DMS79 treated with DMSO at 0.1 percent for 48 hours (cell line): ENCODE results near the gene TMEM125.

Experiments used
- DNase-seq: peaks from one replicate; lab custom pipeline; 2025; lab: John Stamatoyannopoulos, UW

TMEM125 gene

GRCh38 chr1:43247256-43247921 lies 22.4 kb upstream of the TMEM125 start:
- no peak for DNase-seq

GRCh38 chr1:43250351-43250761 lies 19.4 kb upstream of the TMEM125 start:
- DNase-seq = no peak

GRCh38 chr1:43251024-43251423 lies 18.8 kb upstream of the TMEM125 start:
- no peak for DNase-seq

- no peak for DNase-seq
Measured at GRCh38 chr1:43252225-43252624, 17.6 kb upstream of the TMEM125 start.

GRCh38 chr1:43253173-43253572 lies 16.6 kb upstream of the TMEM125 start:
- DNase-seq = no peak

GRCh38 chr1:43253876-43254275 lies 15.9 kb upstream of the TMEM125 start:
- no peak for DNase-seq

- DNase-seq = no peak
Measured at GRCh38 chr1:43255438-43256210, 14.2 kb upstream of the TMEM125 start.

GRCh38 chr1:43256675-43257570 lies 12.9 kb upstream of the TMEM125 start:
- no peak for DNase-seq

- DNase-seq = no peak
Measured at GRCh38 chr1:43258370-43258769, 11.4 kb upstream of the TMEM125 start.

GRCh38 chr1:43265431-43265830 lies 4.4 kb upstream of the TMEM125 start:
- no peak for DNase-seq

GRCh38 chr1:43266881-43267280 lies 2.9 kb upstream of the TMEM125 start:
- DNase-seq = no peak

- DNase-seq = no peak
Measured at GRCh38 chr1:43267291-43267805, 2.4 kb upstream of the TMEM125 start.

- no peak for DNase-seq
Measured at GRCh38 chr1:43267818-43268425, 1.9 kb upstream of the TMEM125 start.

- peak; percentile 95 for DNase-seq
Measured at GRCh38 chr1:43270421-43271095, 775 bp downstream of the TMEM125 start.

- DNase-seq = no peak
Measured at GRCh38 chr1:43271186-43272118, 1.7 kb downstream of the TMEM125 start.

- no peak for DNase-seq
Measured at GRCh38 chr1:43272161-43272560, 2.4 kb downstream of the TMEM125 start.

GRCh38 chr1:43272576-43273571 lies 3.1 kb downstream of the TMEM125 start:
- DNase-seq = no peak

- no peak for DNase-seq
Measured at GRCh38 chr1:43273708-43274107, 3.9 kb downstream of the TMEM125 start.
